ENCODE measurements around the gene CAMSAP2. TPM values are rescaled to one million over a fixed set of nuclear protein-coding genes. Genes with fewer than 3 reads are reported as not detected.

Gene CAMSAP2
- total and polyA plus RNA-seq, 2 experiments from 2014 or later, result 9.3 to 32.9 TPM

DNA sequence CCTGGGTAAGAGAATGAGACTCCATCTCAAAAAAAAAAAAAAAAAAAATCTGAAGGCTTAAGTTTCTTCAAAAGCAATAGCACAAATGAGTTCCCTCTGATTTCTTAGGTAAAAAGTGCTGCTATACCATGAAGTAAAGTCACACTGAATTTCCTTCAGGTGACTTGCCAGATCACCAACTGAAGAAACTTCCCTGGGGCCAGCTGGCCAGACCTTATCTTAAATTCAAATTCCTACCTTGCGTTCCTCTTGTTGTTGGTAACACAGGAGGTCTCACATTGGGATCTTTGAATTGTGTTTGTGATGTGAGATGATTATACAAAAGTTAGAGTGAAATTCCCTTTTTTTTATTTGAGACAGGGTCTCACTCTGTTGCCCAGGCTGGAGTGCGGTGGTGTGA lies 167.8 kb downstream of the CAMSAP2 start:
- TF ChIP-seq EZH2phosphoT487 (IDR thresholded peaks at IDR 0.05; ENCODE audit: low read depth, severe bottlenecking, unreplicated experiment) (no peak), CTCF (IDR thresholded peaks at IDR 0.05; ENCODE audit: poor library complexity) (no peak), EZH2 (IDR thresholded peaks at IDR 0.05; ENCODE audit: borderline replicate concordance) (no peak)

DNA sequence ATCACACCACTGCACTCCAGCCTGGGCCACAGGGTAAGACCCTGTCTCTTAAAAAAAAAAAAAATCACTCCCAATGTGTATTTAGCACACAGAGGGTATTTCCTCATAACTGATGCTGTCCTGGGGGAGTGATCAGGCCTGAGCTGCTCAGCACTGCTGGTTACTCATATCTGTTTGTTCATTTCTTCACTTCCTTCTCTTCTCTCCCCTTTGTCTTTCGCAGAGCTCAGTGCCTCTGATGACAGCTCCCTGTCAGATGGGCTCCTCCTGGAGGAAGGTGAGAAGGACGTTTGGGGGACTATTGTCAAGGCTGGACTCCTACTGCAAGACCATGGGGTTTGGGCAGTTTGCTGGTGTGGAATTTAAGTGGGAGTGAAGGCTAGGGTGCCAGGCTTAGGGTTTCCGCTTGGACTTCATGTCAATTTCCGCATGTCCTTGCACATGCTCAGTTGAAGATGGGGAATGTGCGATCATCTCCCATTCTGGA lies 169.0 kb downstream of the CAMSAP2 start:
- H3K36me3 ChIP-seq (replicated peaks; ENCODE audit: insufficient read depth, low read depth), result no peaks in the 10 kb centered on the region
- H3K4me2 ChIP-seq, result no peak overlapping the region
- no peaks in the 10 kb centered on the region for H3K9me3 ChIP-seq (ENCODE audit: low read depth)
- no peaks in the 10 kb centered on the region for H3K9me2 ChIP-seq (replicated peaks; ENCODE audit: insufficient read depth)
- WGBS (ENCODE audit: low lambda C conversion rate, missing lambda C conversion rate), result 89% methylated on average over 5 of the region's 5 CpGs
- no peak for DNase-seq (ENCODE audit: low spot score)
- H4K20me1 ChIP-seq (ENCODE audit: insufficient read depth, poor library complexity, severe bottlenecking), result peaks cover 2% of the 10 kb centered on the region
- TF ChIP-seq EZH2 (IDR thresholded peaks at IDR 0.05; ENCODE audit: borderline replicate concordance), result no peak
- no peak for TF ChIP-seq CTCF (IDR thresholded peaks at IDR 0.05; ENCODE audit: poor library complexity)
- TF ChIP-seq EZH2phosphoT487 (IDR thresholded peaks at IDR 0.05; ENCODE audit: low read depth, severe bottlenecking, unreplicated experiment), result no peak
- H3K79me2 ChIP-seq, result peaks cover 5% of the 10 kb centered on the region
- H3K27me3 ChIP-seq, result no peaks in the 10 kb centered on the region
- H3K27ac ChIP-seq, result peak overlapping the region; percentile 72
- no peak overlapping the region for H2AFZ ChIP-seq
- peaks cover 8% of the 10 kb centered on the region for H3K4me1 ChIP-seq (ENCODE audit: insufficient read depth)
- no peak overlapping the region for H3K4me3 ChIP-seq

More for the DNA sequence above, 167.8 kb downstream of the CAMSAP2 start:
- Histone ChIP-seq H3K9me2 (replicated peaks; ENCODE audit: insufficient read depth) (no peaks in the 10 kb centered on the region), H3K4me2 (no peak overlapping the region), H3K27me3 (no peaks in the 10 kb centered on the region), H3K4me3 (no peak overlapping the region), H3K36me3 (replicated peaks; ENCODE audit: insufficient read depth, low read depth) (no peaks in the 10 kb centered on the region), H3K79me2 (peaks cover 5% of the 10 kb centered on the region), H4K20me1 (ENCODE audit: insufficient read depth, poor library complexity, severe bottlenecking) (peaks cover 2% of the 10 kb centered on the region), H3K9me3 (ENCODE audit: low read depth) (no peaks in the 10 kb centered on the region), H2AFZ (no peak overlapping the region), H3K4me1 (ENCODE audit: insufficient read depth) (peaks cover 8% of the 10 kb centered on the region), H3K27ac (peak overlapping the region; percentile 72)
- 100% methylated on average over 2 of the region's 2 CpGs for WGBS (ENCODE audit: low lambda C conversion rate, missing lambda C conversion rate)
- DNase-seq (ENCODE audit: low spot score), result no peak

- H3K36me3 ChIP-seq (replicated peaks; ENCODE audit: insufficient read depth, low read depth), result no peaks in the 10 kb centered on the region
- no peak overlapping the region for H3K4me2 ChIP-seq
- no peak for DNase-seq (ENCODE audit: low spot score)
- TF ChIP-seq CTCF (IDR thresholded peaks at IDR 0.05; ENCODE audit: poor library complexity) (no peak), EZH2 (IDR thresholded peaks at IDR 0.05; ENCODE audit: borderline replicate concordance) (no peak), EZH2phosphoT487 (IDR thresholded peaks at IDR 0.05; ENCODE audit: low read depth, severe bottlenecking, unreplicated experiment) (no peak)
- H3K4me1 ChIP-seq (ENCODE audit: insufficient read depth), result peaks cover 8% of the 10 kb centered on the region
- WGBS (ENCODE audit: low lambda C conversion rate, missing lambda C conversion rate), result 92% methylated on average over 6 of the region's 6 CpGs
- no peak overlapping the region for H2AFZ ChIP-seq
- H4K20me1 ChIP-seq (ENCODE audit: insufficient read depth, poor library complexity, severe bottlenecking), result peaks cover 2% of the 10 kb centered on the region
- H3K27ac ChIP-seq, result peak overlapping the region; percentile 72
- no peaks in the 10 kb centered on the region for H3K27me3 ChIP-seq
- peaks cover 5% of the 10 kb centered on the region for H3K79me2 ChIP-seq
- H3K9me2 ChIP-seq (replicated peaks; ENCODE audit: insufficient read depth), result no peaks in the 10 kb centered on the region
- no peak overlapping the region for H3K4me3 ChIP-seq
- H3K9me3 ChIP-seq (ENCODE audit: low read depth), result no peaks in the 10 kb centered on the region
Observed at GRCh38 chr1:200908191-200908868, 169.6 kb downstream of the CAMSAP2 start.
